ENCODE measurements around the gene NUDT16L1.

The NUDT16L1 gene

DNA sequence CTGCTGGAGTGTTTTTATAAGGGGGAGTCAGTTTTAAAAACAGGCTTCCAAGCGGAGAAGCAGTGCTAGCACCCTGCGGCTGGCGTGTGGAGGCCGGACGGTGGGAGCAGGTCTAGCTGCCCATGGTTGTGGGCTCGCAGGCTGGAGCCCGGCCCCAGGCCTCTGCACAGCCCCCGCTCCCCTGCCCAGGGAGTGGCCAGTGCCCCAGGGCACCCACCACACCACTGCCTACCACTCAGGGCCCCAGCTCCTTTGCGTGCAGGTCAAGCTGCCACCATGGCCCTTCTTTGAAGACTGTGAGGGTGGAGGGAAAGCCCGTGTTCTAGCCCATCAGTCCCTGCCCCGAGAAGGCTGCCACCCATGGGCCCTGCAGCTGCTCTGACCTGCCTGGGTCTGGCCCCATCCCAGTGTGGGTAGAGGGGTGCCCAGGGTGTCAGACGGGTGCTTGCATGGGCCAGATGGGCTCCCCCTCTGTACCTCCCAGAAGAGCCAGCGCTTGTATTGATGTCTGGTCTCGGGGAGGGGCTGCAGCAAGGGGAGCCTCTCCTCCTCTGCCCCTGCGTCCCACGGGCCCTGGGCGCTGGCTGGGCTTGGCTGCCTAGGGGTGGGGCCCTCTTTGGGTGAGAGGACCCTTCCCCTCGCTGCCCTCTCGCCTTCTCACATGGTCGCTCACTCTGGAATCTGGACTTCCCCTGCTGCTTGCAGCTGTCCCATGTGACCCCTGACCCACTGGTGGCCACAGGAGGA is 1.5 kb upstream of the NUDT16L1 start:
- Mint-ChIP-seq H3K4me3 (no peak overlapping the region), H3K27me3 (no peaks in the 10 kb centered on the region), H3K27ac (no peak overlapping the region), H3K9me3 (no peaks in the 10 kb centered on the region), H3K36me3 (peaks cover 3% of the 10 kb centered on the region), H3K4me1 (peaks cover 11% of the 10 kb centered on the region)
- DNase-seq (ENCODE audit: low spot score in 2 of 2): no peak
- no peak for ATAC-seq (ENCODE audit: low read depth)

DNA sequence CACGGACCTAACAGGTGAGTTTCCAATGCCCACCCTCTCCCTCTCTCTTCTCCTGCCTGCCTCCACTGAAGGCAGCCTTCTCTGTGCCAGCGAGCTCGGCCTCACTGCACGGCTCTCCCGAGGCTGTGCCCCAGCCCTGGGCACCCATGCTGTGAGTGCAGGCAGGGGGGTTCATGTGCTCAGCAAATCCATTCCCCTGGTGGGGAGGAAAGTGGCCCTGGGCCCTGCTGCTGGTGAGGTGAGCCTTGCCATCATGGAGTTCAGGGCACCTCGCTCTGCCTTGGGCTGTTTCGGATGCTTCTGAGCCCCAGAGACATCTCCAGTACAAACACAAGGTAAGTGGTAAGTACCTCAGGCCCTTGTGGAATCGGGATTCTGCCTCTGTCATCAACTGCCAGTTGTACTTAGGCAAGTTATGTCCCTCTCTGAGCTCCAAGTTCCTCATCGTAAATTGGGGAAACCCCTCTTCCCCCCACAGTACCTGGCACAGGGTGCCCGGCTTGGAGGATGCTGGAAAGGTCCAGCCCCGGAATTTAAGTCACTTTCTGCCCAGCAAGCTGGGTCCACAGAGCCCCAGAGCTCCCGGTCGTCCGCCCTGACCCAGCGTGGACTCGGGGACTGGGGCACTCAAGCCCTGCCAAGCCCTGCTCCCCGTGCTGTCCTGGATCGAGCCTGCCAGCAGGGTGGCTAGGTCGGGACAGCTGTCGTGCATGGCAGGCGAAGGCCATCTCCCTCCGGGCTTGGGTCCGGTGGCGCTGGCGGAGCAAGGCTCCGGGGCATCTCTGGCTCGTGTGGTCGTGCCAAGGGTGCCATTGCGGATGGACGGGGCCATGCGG is 684 bp upstream of the NUDT16L1 start:
- Mint-ChIP-seq H3K9me3 (no peaks in the 10 kb centered on the region), H3K36me3 (peaks cover 3% of the 10 kb centered on the region), H3K27me3 (no peaks in the 10 kb centered on the region), H3K4me3 (peak overlapping the region; percentile 89), H3K27ac (peak overlapping the region; percentile 79), H3K4me1 (peaks cover 11% of the 10 kb centered on the region)
- peak in 1 of 2 donors; percentile 26 for DNase-seq (ENCODE audit: low spot score in 2 of 2)
- peak; percentile 14 for ATAC-seq (ENCODE audit: low read depth)

DNA sequence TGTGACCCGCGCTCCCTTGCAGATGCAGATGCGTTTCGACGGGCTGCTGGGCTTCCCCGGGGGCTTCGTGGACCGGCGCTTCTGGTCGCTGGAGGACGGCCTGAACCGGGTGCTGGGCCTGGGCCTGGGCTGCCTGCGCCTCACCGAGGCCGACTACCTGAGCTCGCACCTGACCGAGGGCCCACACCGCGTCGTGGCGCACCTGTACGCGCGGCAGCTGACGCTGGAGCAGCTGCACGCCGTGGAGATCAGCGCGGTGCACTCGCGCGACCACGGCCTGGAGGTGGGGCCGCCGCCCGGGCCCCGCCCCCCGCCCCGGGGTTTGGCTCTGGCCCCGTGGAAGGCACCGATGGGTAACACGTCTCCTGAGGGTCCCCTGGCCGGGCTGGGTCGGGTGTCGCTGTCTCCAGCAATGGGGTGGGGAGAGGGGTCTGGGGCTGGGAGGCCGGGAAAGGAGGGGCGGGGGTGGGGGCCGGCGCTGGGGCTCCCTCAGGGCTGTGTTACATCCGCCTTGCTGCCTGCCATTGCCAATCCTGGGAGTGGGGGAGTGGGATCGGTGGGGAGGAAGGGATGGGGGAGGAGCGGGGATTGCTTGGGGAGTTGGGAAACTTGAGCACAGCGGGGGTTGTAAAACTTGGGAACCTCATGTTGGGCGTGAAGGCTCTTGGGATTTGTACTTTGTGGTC is 737 bp downstream of the NUDT16L1 start:
- DNase-seq (ENCODE audit: low spot score in 2 of 2) (peak in 1 of 2 donors; percentile 32), ATAC-seq (ENCODE audit: low read depth) (peak; percentile 41)
- Mint-ChIP-seq H3K4me1 (peaks cover 11% of the 10 kb centered on the region), H3K36me3 (peaks cover 3% of the 10 kb centered on the region), H3K9me3 (no peaks in the 10 kb centered on the region), H3K4me3 (peak overlapping the region; percentile 75), H3K27ac (peak overlapping the region; percentile 79), H3K27me3 (no peaks in the 10 kb centered on the region)

DNA sequence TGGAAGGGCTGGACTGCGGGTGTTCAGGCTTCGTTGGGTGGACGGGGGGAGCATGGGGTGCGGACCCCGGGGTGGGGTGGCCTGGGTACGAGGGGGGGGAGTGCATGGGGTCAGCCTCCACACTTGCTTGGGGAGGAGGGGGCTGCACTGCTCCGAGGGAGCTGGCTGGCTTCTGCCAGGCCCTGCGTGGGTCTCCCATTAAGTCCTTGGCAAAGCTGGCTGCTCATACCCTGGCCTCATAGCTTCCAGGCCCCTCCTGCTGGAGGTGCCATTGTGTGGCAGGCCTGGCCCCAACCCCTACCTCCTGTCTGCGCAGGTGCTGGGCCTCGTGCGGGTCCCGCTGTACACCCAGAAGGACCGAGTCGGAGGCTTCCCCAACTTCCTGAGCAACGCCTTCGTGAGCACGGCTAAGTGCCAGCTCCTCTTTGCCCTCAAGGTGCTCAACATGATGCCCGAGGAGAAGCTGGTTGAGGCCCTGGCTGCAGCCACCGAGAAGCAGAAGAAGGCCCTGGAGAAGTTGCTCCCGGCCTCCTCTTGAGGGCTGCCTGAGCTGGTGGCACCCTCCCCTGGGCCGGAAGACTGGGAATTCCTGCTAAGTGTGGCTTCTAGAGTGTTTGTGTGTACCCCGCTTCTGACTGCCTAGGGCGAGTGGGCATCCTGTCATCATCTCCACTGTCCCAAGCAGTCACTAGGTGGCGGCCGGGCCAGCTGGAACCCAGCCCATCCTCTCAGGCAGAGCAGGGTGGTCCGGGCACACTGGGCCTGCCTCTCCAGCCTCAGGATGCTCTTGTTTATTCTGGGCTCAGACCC is 1.5 kb downstream of the NUDT16L1 start:
- ATAC-seq (ENCODE audit: low read depth) (no peak), DNase-seq (ENCODE audit: low spot score in 2 of 2) (no peak)
- no peaks in the 10 kb centered on the region for H3K27me3 Mint-ChIP-seq
- no peaks in the 10 kb centered on the region for H3K9me3 Mint-ChIP-seq
- peaks cover 3% of the 10 kb centered on the region for H3K36me3 Mint-ChIP-seq
- peaks cover 11% of the 10 kb centered on the region for H3K4me1 Mint-ChIP-seq
- H3K27ac Mint-ChIP-seq: peak overlapping the region; percentile 79
- H3K4me3 Mint-ChIP-seq: peak overlapping the region; percentile 75

DNA sequence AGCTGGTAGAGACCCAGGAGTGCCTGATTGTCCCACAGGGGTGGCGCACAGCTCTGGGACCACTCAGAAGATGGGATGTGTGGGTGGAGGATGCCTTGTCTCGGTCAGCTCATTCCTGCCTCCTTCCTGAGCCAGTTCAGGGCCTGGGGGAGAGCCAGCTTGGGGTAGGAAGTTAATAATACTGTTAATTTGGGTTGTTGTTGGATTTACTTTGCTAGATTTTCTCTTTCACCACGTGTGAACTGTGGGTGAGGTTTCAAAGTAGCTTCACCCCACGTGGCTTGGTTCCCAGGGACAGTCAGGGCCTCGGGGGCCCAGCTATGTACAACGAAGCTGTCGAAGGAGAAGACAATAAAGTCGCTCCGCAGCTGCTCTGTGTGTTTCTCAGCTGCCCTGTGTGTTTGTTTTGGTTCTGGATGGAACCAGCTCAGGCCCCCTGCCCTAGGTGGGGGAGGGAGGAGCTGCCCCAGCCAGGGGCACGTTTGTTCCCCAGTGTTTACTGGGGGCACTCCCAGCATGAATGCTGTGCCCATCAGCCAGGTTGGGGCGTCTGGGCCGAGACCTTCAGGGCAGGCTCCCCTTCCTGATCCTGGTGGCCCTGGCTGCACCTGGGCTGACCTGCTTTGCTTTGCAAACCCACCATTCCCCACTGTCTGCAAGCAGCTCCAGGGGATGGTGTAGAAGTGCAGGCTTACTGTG is 2.3 kb downstream of the NUDT16L1 start:
- Mint-ChIP-seq H3K36me3 (peaks cover 1% of the 10 kb centered on the region), H3K4me1 (peaks cover 9% of the 10 kb centered on the region), H3K9me3 (no peaks in the 10 kb centered on the region), H3K27ac (peak overlapping the region; percentile 55), H3K27me3 (no peaks in the 10 kb centered on the region), H3K4me3 (peak overlapping the region; percentile 75)
- DNase-seq (ENCODE audit: low spot score in 2 of 2) (no peak), ATAC-seq (ENCODE audit: low read depth) (no peak)

DNA sequence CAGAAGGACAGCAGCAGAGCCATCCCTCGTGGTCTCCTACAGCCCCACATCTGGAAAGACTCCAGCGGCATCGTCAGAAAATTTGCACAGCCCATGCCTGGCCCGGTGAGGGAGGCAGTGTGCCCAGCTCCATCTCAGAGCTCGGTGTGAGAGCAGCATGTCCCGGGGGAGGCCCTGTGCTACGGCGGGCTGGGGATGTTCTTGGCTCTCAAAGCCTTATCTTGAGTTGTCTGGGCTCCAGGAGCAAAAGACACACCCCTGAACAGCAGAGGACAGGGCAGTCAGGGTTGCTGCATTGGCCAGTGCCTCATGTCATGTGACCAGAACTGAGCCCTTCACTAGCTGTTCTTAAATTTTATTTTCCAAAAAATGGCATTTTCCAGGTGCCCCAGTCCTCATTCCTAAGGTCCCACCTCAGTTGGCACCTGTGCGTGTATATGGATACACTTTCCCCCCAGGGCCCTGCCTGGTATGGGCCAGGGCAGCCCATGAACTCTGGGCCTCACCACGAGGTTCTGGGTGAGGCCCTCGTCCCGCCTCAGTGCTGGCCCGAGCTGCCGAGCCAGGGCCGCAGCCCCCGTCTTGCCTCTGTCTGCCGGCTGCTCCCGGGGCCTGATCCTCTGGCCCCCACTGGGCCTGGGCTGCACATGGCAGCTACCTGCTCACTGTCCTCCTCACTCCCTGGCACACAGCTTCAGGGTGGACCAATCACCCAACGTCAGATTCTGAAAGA is 3.0 kb downstream of the NUDT16L1 start:
- H3K4me3 Mint-ChIP-seq: no peak overlapping the region
- peaks cover 9% of the 10 kb centered on the region for H3K4me1 Mint-ChIP-seq
- DNase-seq (ENCODE audit: low spot score in 2 of 2): no peak
- H3K36me3 Mint-ChIP-seq: peaks cover 1% of the 10 kb centered on the region
- H3K9me3 Mint-ChIP-seq: no peaks in the 10 kb centered on the region
- no peaks in the 10 kb centered on the region for H3K27me3 Mint-ChIP-seq
- no peak overlapping the region for H3K27ac Mint-ChIP-seq
- no peak for ATAC-seq (ENCODE audit: low read depth)

DNA sequence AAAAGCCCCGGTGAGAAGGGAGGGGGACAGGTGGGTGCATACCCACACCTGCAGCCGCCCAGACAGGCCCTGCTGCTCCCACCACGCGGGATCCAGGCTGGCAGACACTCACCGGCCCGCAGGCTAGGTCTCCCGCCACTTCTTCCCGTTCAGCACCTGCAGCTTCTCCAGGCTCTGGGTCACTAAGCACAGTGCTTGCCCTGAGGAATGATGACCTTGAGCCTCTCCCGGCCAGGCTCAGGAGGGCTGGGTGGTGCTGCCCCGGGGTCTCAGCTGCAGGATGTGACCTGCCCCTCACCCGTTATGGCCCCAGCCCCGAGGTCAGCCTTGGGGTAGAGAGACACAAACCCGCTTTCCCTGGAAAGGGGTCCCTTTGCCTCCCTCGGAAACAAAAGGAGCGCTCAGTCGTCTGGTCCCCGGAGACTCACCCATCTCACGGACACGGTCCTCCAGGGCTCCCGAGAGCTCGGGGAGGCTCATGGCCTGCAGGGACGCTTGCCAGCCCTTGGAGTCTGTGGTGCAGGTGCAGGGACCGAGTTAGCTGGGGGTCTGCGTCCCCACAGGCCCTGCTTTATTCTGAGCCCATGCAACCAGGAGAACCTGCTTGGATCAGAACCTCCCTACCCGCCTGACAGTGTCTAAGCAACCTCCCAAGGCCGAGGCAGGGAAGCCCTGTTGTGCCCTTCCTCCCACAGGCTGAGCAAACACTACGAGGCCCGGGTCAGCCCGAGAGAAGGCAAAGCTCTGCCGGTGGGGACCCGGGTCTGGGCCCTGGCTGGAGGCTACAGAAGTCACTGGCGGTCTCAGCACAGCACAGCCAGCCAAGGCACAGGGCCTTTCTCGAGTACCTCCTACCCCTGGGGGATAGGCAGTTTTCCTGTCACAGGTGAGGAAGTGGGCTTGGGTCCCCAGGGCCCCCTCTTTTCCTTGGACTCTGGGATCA is 3.8 kb downstream of the NUDT16L1 start:
- H3K27ac Mint-ChIP-seq: no peak overlapping the region
- peaks cover 1% of the 10 kb centered on the region for H3K36me3 Mint-ChIP-seq
- H3K4me1 Mint-ChIP-seq: peaks cover 9% of the 10 kb centered on the region
- ATAC-seq (ENCODE audit: low read depth) (no peak), DNase-seq (ENCODE audit: low spot score in 2 of 2) (no peak)
- no peaks in the 10 kb centered on the region for H3K27me3 Mint-ChIP-seq
- H3K9me3 Mint-ChIP-seq: no peaks in the 10 kb centered on the region
- H3K4me3 Mint-ChIP-seq: no peak overlapping the region

DNA sequence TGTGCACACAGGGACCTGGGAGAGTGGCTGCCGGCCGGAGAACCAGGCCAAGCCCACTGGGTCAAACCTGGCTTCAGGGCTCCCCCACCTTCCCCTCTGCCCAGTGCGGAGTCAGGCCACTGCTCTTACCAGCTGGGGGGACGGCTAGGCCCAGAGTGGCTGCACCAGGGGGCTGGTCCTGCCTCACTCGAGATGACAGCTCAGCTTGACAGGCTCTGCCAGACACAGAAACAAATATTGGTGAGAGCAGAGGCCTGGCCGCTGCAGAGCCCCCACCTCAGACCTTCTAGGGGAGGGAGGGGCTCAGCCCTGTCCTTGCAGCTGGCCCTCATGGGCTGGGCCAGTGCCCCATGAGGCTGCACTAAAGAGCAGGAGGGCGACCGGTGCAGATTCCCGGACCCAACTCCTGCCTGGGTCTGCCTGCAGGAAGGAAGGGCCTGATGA is 4.5 kb downstream of the NUDT16L1 start:
- Mint-ChIP-seq H3K27me3 (no peaks in the 10 kb centered on the region), H3K9me3 (no peaks in the 10 kb centered on the region), H3K4me1 (peaks cover 4% of the 10 kb centered on the region), H3K4me3 (no peak overlapping the region), H3K36me3 (peaks cover 1% of the 10 kb centered on the region), H3K27ac (no peak overlapping the region)
- no peak for ATAC-seq (ENCODE audit: low read depth)
- DNase-seq (ENCODE audit: low spot score in 2 of 2): no peak

DNA sequence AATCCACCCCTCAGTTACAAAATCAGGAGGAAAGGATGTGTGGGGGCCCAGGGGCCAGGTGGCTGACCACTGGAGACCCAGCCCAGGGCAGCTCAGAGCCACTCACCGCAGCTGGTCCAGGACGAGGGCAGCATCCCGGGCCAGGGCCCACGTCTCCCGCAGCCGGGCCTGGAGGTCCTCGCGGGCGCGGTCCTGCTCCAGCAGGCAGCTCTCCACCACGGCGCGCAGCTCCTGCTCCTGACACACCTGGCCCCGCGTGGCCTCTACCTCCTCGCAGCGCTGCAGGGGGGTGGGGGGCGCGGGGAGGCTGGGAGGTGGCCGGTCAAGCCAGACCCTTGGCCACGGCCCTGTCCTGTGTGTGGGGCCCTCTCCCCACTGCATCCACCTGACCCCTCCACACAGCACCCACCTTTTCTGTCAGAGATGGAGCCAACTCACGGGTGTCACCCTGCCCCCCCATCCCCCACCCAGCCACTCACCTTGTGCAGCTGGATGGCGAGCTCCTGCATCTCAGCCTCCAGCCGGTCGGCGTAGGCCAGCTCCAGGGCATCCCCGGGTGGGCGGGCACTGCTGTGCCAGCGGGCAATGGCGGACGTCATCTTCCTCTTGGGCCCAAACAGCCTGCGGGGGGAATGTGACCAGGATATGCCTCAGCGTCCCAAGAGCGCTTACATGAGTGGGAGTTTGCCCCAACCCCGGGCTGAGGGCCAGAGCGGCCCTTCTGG is 5.1 kb downstream of the NUDT16L1 start:
- DNase-seq (ENCODE audit: low spot score in 2 of 2): no peak
- no peak overlapping the region for H3K4me3 Mint-ChIP-seq
- peaks cover 4% of the 10 kb centered on the region for H3K4me1 Mint-ChIP-seq
- H3K27ac Mint-ChIP-seq: no peak overlapping the region
- no peaks in the 10 kb centered on the region for H3K27me3 Mint-ChIP-seq
- no peaks in the 10 kb centered on the region for H3K9me3 Mint-ChIP-seq
- no peak for ATAC-seq (ENCODE audit: low read depth)
- H3K36me3 Mint-ChIP-seq: peaks cover 1% of the 10 kb centered on the region

DNA sequence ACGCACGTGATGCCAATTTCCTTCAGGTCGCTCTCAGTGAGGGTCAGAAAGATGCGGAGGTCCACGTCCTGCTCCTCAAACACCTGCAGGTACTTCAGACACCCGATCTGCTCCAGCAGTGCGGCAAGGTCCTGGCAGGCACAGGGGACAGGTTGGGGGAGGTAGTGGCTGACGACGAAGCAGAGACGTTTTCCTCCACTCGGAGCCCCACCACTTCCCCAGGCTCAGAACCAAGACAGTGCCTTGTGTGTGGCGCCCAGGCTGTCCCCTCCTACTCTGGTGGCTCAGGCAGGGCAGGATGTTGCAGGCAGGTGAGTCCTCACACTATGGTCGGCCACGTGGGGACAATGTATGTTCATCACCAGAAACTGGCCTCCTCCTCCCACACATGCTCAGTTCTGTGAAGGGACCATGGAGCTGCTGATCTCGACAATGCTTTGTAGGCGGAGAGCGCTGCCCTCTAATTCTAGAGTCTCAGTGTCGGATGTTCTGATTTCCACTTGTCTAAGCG is 5.7 kb downstream of the NUDT16L1 start:
- Mint-ChIP-seq H3K27ac (no peak overlapping the region), H3K27me3 (no peaks in the 10 kb centered on the region), H3K4me1 (peaks cover 4% of the 10 kb centered on the region), H3K9me3 (no peaks in the 10 kb centered on the region), H3K4me3 (no peak overlapping the region), H3K36me3 (peaks cover 1% of the 10 kb centered on the region)
- DNase-seq (ENCODE audit: low spot score in 2 of 2) (no peak), ATAC-seq (ENCODE audit: low read depth) (no peak)

DNA sequence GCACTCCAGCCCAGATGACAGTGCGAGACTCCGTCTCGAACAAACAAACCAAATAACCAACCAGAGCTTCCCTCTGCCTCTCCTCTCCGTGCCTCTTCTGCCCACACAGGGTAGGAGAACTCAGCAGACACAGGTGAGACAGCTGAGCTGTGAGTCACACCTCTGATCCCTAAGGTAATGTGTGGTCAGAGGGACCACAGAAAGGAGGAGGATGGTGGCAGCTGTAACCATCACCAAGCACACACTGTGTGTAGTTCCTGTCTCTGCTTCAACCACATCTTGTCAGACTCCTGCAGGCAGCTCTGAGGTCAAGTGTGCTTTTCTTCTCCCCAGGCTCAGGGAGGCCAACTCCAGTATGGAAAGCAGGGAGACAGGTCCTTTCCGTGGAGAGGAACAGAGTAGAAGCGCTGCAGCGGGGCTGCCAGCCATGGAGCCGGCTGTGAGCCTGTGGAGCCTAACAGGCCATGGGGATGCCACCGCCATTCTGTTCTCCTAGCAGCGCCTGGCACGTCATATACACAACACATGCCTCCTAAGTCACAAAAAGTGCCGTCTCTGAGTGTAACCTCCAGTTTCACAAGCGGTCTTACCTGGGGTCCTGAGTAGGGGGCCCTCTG is 7.1 kb downstream of the NUDT16L1 start:
- ATAC-seq (ENCODE audit: low read depth) (no peak), DNase-seq (ENCODE audit: low spot score in 2 of 2) (no peak)
- Mint-ChIP-seq H3K4me1 (peaks cover under 1% of the 10 kb centered on the region), H3K27me3 (no peaks in the 10 kb centered on the region), H3K9me3 (no peaks in the 10 kb centered on the region), H3K4me3 (no peak overlapping the region), H3K36me3 (peaks cover 5% of the 10 kb centered on the region), H3K27ac (no peak overlapping the region)

Data from memory B cell (primary cell).